ENCODE results near the gene SESN3.
"Not testable (repeated sequence)": the region's sequence is repeated elsewhere in the genome, so short reads cannot be mapped to it uniquely, and the experiment has no call there.

The SESN3 gene

GRCh38 chr11:95145430-95146060 lies 85.5 kb downstream of the SESN3 start:
- H3K9ac ChIP-seq (ENCODE audit: low read length): no peak overlapping the region
- H3K4me3 ChIP-seq (ENCODE audit: low read depth in 1 of 2, low read length in 2 of 2): no peak overlapping the region
- no peak overlapping the region for H3K27ac ChIP-seq (ENCODE audit: low read depth, low read length)
- H3K36me3 ChIP-seq (ENCODE audit: insufficient read depth, low read length): no peaks in the 10 kb centered on the region
- H3K9me3 ChIP-seq (ENCODE audit: low read length): no peaks in the 10 kb centered on the region
- H3K27me3 ChIP-seq (ENCODE audit: control insufficient read depth in 1 of 2, insufficient read depth in 2 of 2, low read length in 2 of 2): no peaks in the 10 kb centered on the region
- H3K4me1 ChIP-seq (ENCODE audit: insufficient read depth, low read length): peaks cover 20% of the 10 kb centered on the region

GRCh38 chr11:95144313-95145235 lies 86.4 kb downstream of the SESN3 start:
- Histone ChIP-seq H3K27ac (ENCODE audit: low read depth, low read length) (no peak overlapping the region), H3K9me3 (ENCODE audit: low read length) (no peaks in the 10 kb centered on the region), H3K27me3 (ENCODE audit: control insufficient read depth in 1 of 2, insufficient read depth in 2 of 2, low read length in 2 of 2) (no peaks in the 10 kb centered on the region), H3K4me3 (ENCODE audit: low read depth in 1 of 2, low read length in 2 of 2) (no peak overlapping the region), H3K4me1 (ENCODE audit: insufficient read depth, low read length) (peaks cover 20% of the 10 kb centered on the region), H3K36me3 (ENCODE audit: insufficient read depth, low read length) (no peaks in the 10 kb centered on the region), H3K9ac (ENCODE audit: low read length) (no peak overlapping the region)

GRCh38 chr11:95143106-95143681 lies 87.8 kb downstream of the SESN3 start:
- H3K36me3 ChIP-seq (ENCODE audit: insufficient read depth, low read length): no peaks in the 10 kb centered on the region

GRCh38 chr11:95142431-95142830 lies 88.6 kb downstream of the SESN3 start:
- no peaks in the 10 kb centered on the region for H3K9me3 ChIP-seq (ENCODE audit: low read length)
- peaks cover 8% of the 10 kb centered on the region for H3K4me1 ChIP-seq (ENCODE audit: insufficient read depth, low read length)
- H3K27ac ChIP-seq (ENCODE audit: low read depth, low read length): no peak overlapping the region
- no peaks in the 10 kb centered on the region for H3K36me3 ChIP-seq (ENCODE audit: insufficient read depth, low read length)
- no peaks in the 10 kb centered on the region for H3K27me3 ChIP-seq (ENCODE audit: control insufficient read depth in 1 of 2, insufficient read depth in 2 of 2, low read length in 2 of 2)
- H3K9ac ChIP-seq (ENCODE audit: low read length): no peak overlapping the region
- no peak overlapping the region for H3K4me3 ChIP-seq (ENCODE audit: low read depth in 1 of 2, low read length in 2 of 2)

More at GRCh38 chr11:95143106-95143681, 87.8 kb downstream of the SESN3 start:
- Histone ChIP-seq H3K27me3 (ENCODE audit: control insufficient read depth in 1 of 2, insufficient read depth in 2 of 2, low read length in 2 of 2) (no peaks in the 10 kb centered on the region), H3K27ac (ENCODE audit: low read depth, low read length) (no peak overlapping the region), H3K9me3 (ENCODE audit: low read length) (no peaks in the 10 kb centered on the region), H3K9ac (ENCODE audit: low read length) (no peak overlapping the region), H3K4me3 (ENCODE audit: low read depth in 1 of 2, low read length in 2 of 2) (no peak overlapping the region), H3K4me1 (ENCODE audit: insufficient read depth, low read length) (peaks cover 16% of the 10 kb centered on the region)

- no peaks in the 10 kb centered on the region for H3K4me1 ChIP-seq (ENCODE audit: insufficient read depth, low read length)
Observed at GRCh38 chr11:95140397-95141033, 90.5 kb downstream of the SESN3 start.

GRCh38 chr11:95138448-95138847 lies 92.6 kb downstream of the SESN3 start:
- no peaks in the 10 kb centered on the region for H3K9me3 ChIP-seq (ENCODE audit: low read length)
- H3K27ac ChIP-seq (ENCODE audit: low read depth, low read length): no peak overlapping the region
- H3K9ac ChIP-seq (ENCODE audit: low read length): no peak overlapping the region
- H3K4me3 ChIP-seq (ENCODE audit: low read depth in 1 of 2, low read length in 2 of 2): no peak overlapping the region
- H3K4me1 ChIP-seq (ENCODE audit: insufficient read depth, low read length): peaks cover 16% of the 10 kb centered on the region
- H3K36me3 ChIP-seq (ENCODE audit: insufficient read depth, low read length): no peaks in the 10 kb centered on the region
- H3K27me3 ChIP-seq (ENCODE audit: control insufficient read depth in 1 of 2, insufficient read depth in 2 of 2, low read length in 2 of 2): no peaks in the 10 kb centered on the region

More at GRCh38 chr11:95140397-95141033, 90.5 kb downstream of the SESN3 start:
- no peak overlapping the region for H3K27ac ChIP-seq (ENCODE audit: low read depth, low read length)
- H3K9me3 ChIP-seq (ENCODE audit: low read length): no peaks in the 10 kb centered on the region
- H3K9ac ChIP-seq (ENCODE audit: low read length): no peak overlapping the region
- H3K27me3 ChIP-seq (ENCODE audit: control insufficient read depth in 1 of 2, insufficient read depth in 2 of 2, low read length in 2 of 2): no peaks in the 10 kb centered on the region
- H3K36me3 ChIP-seq (ENCODE audit: insufficient read depth, low read length): no peaks in the 10 kb centered on the region
- no peak overlapping the region for H3K4me3 ChIP-seq (ENCODE audit: low read depth in 1 of 2, low read length in 2 of 2)

- Histone ChIP-seq H3K9me3 (ENCODE audit: low read length) (no peaks in the 10 kb centered on the region), H3K9ac (ENCODE audit: low read length) (no peak overlapping the region), H3K36me3 (ENCODE audit: insufficient read depth, low read length) (no peaks in the 10 kb centered on the region), H3K27me3 (ENCODE audit: control insufficient read depth in 1 of 2, insufficient read depth in 2 of 2, low read length in 2 of 2) (no peaks in the 10 kb centered on the region), H3K27ac (ENCODE audit: low read depth, low read length) (no peak overlapping the region), H3K4me3 (ENCODE audit: low read depth in 1 of 2, low read length in 2 of 2) (no peak overlapping the region), H3K4me1 (ENCODE audit: insufficient read depth, low read length) (peaks cover 16% of the 10 kb centered on the region)
Observed at GRCh38 chr11:95137299-95137698, 93.7 kb downstream of the SESN3 start.

- H3K9ac ChIP-seq (ENCODE audit: low read length); H3K4me3 ChIP-seq (ENCODE audit: low read depth in 1 of 2, low read length in 2 of 2); H3K27ac ChIP-seq (ENCODE audit: low read depth, low read length); H3K27me3 ChIP-seq (ENCODE audit: control insufficient read depth in 1 of 2, insufficient read depth in 2 of 2, low read length in 2 of 2); H3K36me3 ChIP-seq (ENCODE audit: insufficient read depth, low read length); H3K9me3 ChIP-seq (ENCODE audit: low read length): not testable (repeated sequence)
- peaks cover 16% of the 10 kb centered on the region for H3K4me1 ChIP-seq (ENCODE audit: insufficient read depth, low read length)
Observed at GRCh38 chr11:95136747-95137146, 94.3 kb downstream of the SESN3 start.

- Histone ChIP-seq H3K27ac (ENCODE audit: low read depth, low read length) (no peak overlapping the region), H3K4me3 (ENCODE audit: low read depth in 1 of 2, low read length in 2 of 2) (no peak overlapping the region), H3K27me3 (ENCODE audit: control insufficient read depth in 1 of 2, insufficient read depth in 2 of 2, low read length in 2 of 2) (no peaks in the 10 kb centered on the region), H3K9ac (ENCODE audit: low read length) (no peak overlapping the region), H3K9me3 (ENCODE audit: low read length) (no peaks in the 10 kb centered on the region), H3K4me1 (ENCODE audit: insufficient read depth, low read length) (peaks cover 16% of the 10 kb centered on the region), H3K36me3 (ENCODE audit: insufficient read depth, low read length) (no peaks in the 10 kb centered on the region)
Observed at GRCh38 chr11:95135880-95136279, 95.1 kb downstream of the SESN3 start.

- Histone ChIP-seq H3K4me3 (ENCODE audit: low read depth in 1 of 2, low read length in 2 of 2) (no peak overlapping the region), H3K9ac (ENCODE audit: low read length) (no peak overlapping the region), H3K27me3 (ENCODE audit: control insufficient read depth in 1 of 2, insufficient read depth in 2 of 2, low read length in 2 of 2) (no peaks in the 10 kb centered on the region), H3K4me1 (ENCODE audit: insufficient read depth, low read length) (peaks cover 16% of the 10 kb centered on the region), H3K27ac (ENCODE audit: low read depth, low read length) (no peak overlapping the region), H3K9me3 (ENCODE audit: low read length) (no peaks in the 10 kb centered on the region), H3K36me3 (ENCODE audit: insufficient read depth, low read length) (no peaks in the 10 kb centered on the region)
Observed at GRCh38 chr11:95135155-95135554, 95.8 kb downstream of the SESN3 start.

GRCh38 chr11:95134491-95134890 lies 96.5 kb downstream of the SESN3 start:
- no peaks in the 10 kb centered on the region for H3K9me3 ChIP-seq (ENCODE audit: low read length)
- H3K4me1 ChIP-seq (ENCODE audit: insufficient read depth, low read length): peaks cover 16% of the 10 kb centered on the region
- H3K4me3 ChIP-seq (ENCODE audit: low read depth in 1 of 2, low read length in 2 of 2): no peak overlapping the region
- no peak overlapping the region for H3K27ac ChIP-seq (ENCODE audit: low read depth, low read length)
- H3K9ac ChIP-seq (ENCODE audit: low read length): no peak overlapping the region
- no peaks in the 10 kb centered on the region for H3K27me3 ChIP-seq (ENCODE audit: control insufficient read depth in 1 of 2, insufficient read depth in 2 of 2, low read length in 2 of 2)
- no peaks in the 10 kb centered on the region for H3K36me3 ChIP-seq (ENCODE audit: insufficient read depth, low read length)

All from muscle layer of colon (tissue), 2 donors.